ENCODE results near the gene KIF25. TPM values are rescaled to one million over a fixed set of nuclear protein-coding genes. Genes with fewer than 3 reads are reported as not detected.
"Not testable (repeated sequence)": the region's sequence is repeated elsewhere in the genome, so short reads cannot be mapped to it uniquely, and the experiment has no call there.

KIF25 gene
- total and polyA plus RNA-seq, 9 donors: 0.32 to 1.2 (median 0.74) TPM; not detected in 4

- WGBS, 3 donors: 95 to 99% (median 97%) methylated on average over 22 of the region's 22 CpGs
- DNase-seq: no peak
- no peaks in the 10 kb centered on the region for H3K9me3 ChIP-seq
- intact Hi-C loops (cut with DNase I): no loop called here
- TF ChIP-seq CTCF (IDR thresholded peaks at IDR 0.05): no peak
- no peak overlapping the region for H3K4me3 ChIP-seq
- no peak overlapping the region for H3K27ac ChIP-seq
- H3K4me1 ChIP-seq (ENCODE audit: insufficient read depth): no peaks in the 10 kb centered on the region
- H3K36me3 ChIP-seq: no peaks in the 10 kb centered on the region
- H3K27me3 ChIP-seq: no peaks in the 10 kb centered on the region
Measured at GRCh38 chr6:167995731-167996151, 1.7 kb upstream of the KIF25 start.

- no peak overlapping the region for H3K4me3 ChIP-seq
- no peaks in the 10 kb centered on the region for H3K9me3 ChIP-seq
- no peak for DNase-seq
- H3K4me1 ChIP-seq (ENCODE audit: insufficient read depth): no peaks in the 10 kb centered on the region
- no peaks in the 10 kb centered on the region for H3K36me3 ChIP-seq
- WGBS, 3 donors: 62 to 84% (median 81%) methylated on average over 38 to 43 of the region's 43 CpGs
- no peak overlapping the region for H3K27ac ChIP-seq
- intact Hi-C loops (cut with DNase I): no loop called here
- H3K27me3 ChIP-seq: no peaks in the 10 kb centered on the region
- no peak for TF ChIP-seq POLR2A (IDR thresholded peaks at IDR 0.05)
Measured at GRCh38 chr6:167996424-167997199, 859 bp upstream of the KIF25 start.

GRCh38 chr6:167998215-167998614 lies 744 bp downstream of the KIF25 start:
- Histone ChIP-seq H3K4me1 (ENCODE audit: insufficient read depth) (no peaks in the 10 kb centered on the region), H3K36me3 (no peaks in the 10 kb centered on the region), H3K27me3 (no peaks in the 10 kb centered on the region), H3K27ac (no peak overlapping the region), H3K9me3 (no peaks in the 10 kb centered on the region), H3K4me3 (no peak overlapping the region)
- 73 to 85% (median 82%) methylated on average over 5 of the region's 5 CpGs for WGBS, 3 donors
- intact Hi-C loops (cut with DNase I): no loop called here
- no peak for DNase-seq
- TF ChIP-seq POLR2A (IDR thresholded peaks at IDR 0.05): no peak
- no peak for TF ChIP-seq EP300 (IDR thresholded peaks at IDR 0.05)
- TF ChIP-seq CTCF (IDR thresholded peaks at IDR 0.05): no peak

GRCh38 chr6:168000198-168001028 lies 2.9 kb downstream of the KIF25 start:
- H3K36me3 ChIP-seq: no peaks in the 10 kb centered on the region
- H3K27me3 ChIP-seq: no peaks in the 10 kb centered on the region
- H3K4me1 ChIP-seq (ENCODE audit: insufficient read depth): no peaks in the 10 kb centered on the region
- TF ChIP-seq CTCF (IDR thresholded peaks at IDR 0.05) (no peak), POLR2A (IDR thresholded peaks at IDR 0.05) (no peak), EP300 (IDR thresholded peaks at IDR 0.05) (no peak)
- WGBS, 3 donors: 84 to 92% (median 87%) methylated on average over 13 of the region's 13 CpGs
- H3K4me3 ChIP-seq: no peak overlapping the region
- intact Hi-C loops (cut with DNase I): no loop called here
- H3K9me3 ChIP-seq: no peaks in the 10 kb centered on the region
- no peak for DNase-seq
- H3K27ac ChIP-seq: no peak overlapping the region

GRCh38 chr6:168001029-168001332 lies 3.5 kb downstream of the KIF25 start:
- H3K4me3 ChIP-seq: no peak overlapping the region
- H3K9me3 ChIP-seq: no peaks in the 10 kb centered on the region
- no peak overlapping the region for H3K27ac ChIP-seq
- H3K4me1 ChIP-seq (ENCODE audit: insufficient read depth): no peaks in the 10 kb centered on the region
- no peak for DNase-seq
- H3K27me3 ChIP-seq: no peaks in the 10 kb centered on the region
- no peak for TF ChIP-seq CTCF (IDR thresholded peaks at IDR 0.05)
- TF ChIP-seq POLR2A (IDR thresholded peaks at IDR 0.05): no peak
- TF ChIP-seq EP300 (IDR thresholded peaks at IDR 0.05): no peak
- no peaks in the 10 kb centered on the region for H3K36me3 ChIP-seq
- intact Hi-C loops (cut with DNase I): no loop called here
- 76 to 92% (median 90%) methylated on average over 10 of the region's 10 CpGs for WGBS, 3 donors

GRCh38 chr6:168001514-168001913 lies 4.0 kb downstream of the KIF25 start:
- H3K27me3 ChIP-seq; H3K4me3 ChIP-seq; H3K36me3 ChIP-seq; H3K27ac ChIP-seq; H3K9me3 ChIP-seq; H3K4me1 ChIP-seq (ENCODE audit: insufficient read depth); intact Hi-C loops (cut with DNase I); DNase-seq: not testable (repeated sequence)
- WGBS, 3 donors: 82 to 92% (median 91%) methylated on average over 19 to 21 of the region's 21 CpGs

Measured in ovary (tissue), 9 donors.